ENCODE data around the gene PLCH2. TPM values are rescaled to one million over a fixed set of nuclear protein-coding genes. Genes with fewer than 3 reads are reported as not detected.

PLCH2 gene
- total and polyA plus RNA-seq, 9 of the 15 experiments (the other 6 are each of a cell fraction or from before 2014, with no cell fraction given): 0.16 TPM; not detected in 8

DNA sequence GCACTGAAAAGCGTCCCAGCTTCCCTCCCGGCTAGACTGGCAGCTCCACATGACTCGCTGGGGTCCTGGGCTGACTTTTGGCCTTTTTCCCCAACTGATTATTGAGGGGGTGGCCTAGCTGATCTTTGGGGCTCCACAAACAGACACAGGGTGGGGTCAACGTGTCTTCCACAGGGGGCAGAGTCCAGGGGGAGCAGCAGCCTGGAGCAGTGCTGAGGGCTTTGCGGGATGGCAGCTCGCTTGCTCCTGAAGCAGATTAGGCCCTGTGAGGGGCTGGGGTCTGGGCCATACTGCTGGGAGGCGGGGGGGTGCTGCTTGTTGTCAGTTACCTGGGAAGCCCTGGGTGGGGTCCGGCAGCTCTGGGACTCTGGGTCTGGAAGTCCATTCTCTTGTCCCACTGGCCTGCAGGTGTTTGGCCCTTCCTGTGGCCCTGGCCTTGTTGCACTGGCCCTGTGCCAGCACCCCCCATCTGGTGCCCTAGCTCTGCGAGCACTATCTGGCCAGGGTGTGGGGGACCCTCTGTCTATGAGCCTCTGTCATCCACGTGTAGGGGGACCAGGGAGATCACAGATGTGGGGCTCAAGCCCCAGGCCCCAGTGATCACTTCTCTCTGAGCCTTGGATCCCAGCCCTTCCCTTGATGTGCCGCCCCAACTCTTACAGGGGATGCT is 66.3 kb downstream of the PLCH2 start:
- H3K36me3 ChIP-seq (ENCODE audit: control insufficient read depth, insufficient read depth, low read length): no peaks in the 10 kb centered on the region
- no peak for TF ChIP-seq SREBF2 (CRISPR knock-in tag; IDR thresholded peaks at IDR 0.05)
- TF ChIP-seq TAF1 (IDR thresholded peaks at IDR 0.05; ENCODE audit: control insufficient read depth, extremely low read depth, insufficient read depth, low read length, severe bottlenecking): no peak
- TF ChIP-seq PHB2 (IDR thresholded peaks at IDR 0.05; ENCODE audit: low read depth): no peak
- peak; percentile 97 for TF ChIP-seq NFIC (IDR thresholded peaks at IDR 0.05)
- TF ChIP-seq CSDE1 (IDR thresholded peaks at IDR 0.05): no peak
- no peak for TF ChIP-seq ZNF165 (CRISPR knock-in tag; IDR thresholded peaks at IDR 0.05; ENCODE audit: borderline replicate concordance)
- no peak for TF ChIP-seq FOXA3 (CRISPR knock-in tag; conservative IDR thresholded peaks at IDR 0.05 in 1 of 2, IDR thresholded peaks at IDR 0.05 in 1 of 2)
- no peak for TF ChIP-seq EZH2 (IDR thresholded peaks at IDR 0.05; ENCODE audit: borderline replicate concordance, low read depth, low read length)
- TF ChIP-seq PHF8 (IDR thresholded peaks at IDR 0.05; ENCODE audit: borderline replicate concordance, low read length): peak; percentile 3; the same call in 1 of the 2 replicates
- TF ChIP-seq, protein P1, sequence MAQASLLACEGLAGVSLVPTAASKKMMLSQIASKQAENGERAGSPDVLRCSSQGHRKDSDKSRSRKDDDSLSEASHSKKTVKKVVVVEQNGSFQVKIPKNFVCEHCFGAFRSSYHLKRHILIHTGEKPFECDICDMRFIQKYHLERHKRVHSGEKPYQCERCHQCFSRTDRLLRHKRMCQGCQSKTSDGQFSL (CRISPR knock-in tag; IDR thresholded peaks at IDR 0.05): peak; percentile 71; the same call in 1 of the 2 replicates
- TF ChIP-seq, protein P1 (tag; IDR thresholded peaks at IDR 0.05): no peak
- TF ChIP-seq MBD2 (IDR thresholded peaks at IDR 0.05; ENCODE audit: borderline replicate concordance, low read depth): no peak
- TF ChIP-seq RBFOX2 (IDR thresholded peaks at IDR 0.05; ENCODE audit: low read depth, low read length): 0 out of 2 replicates have a peak, but pooled peaks have one; percentile 0
- TF ChIP-seq ZNF830 (CRISPR knock-in tag; IDR thresholded peaks at IDR 0.05): no peak
- no peak for TF ChIP-seq NR2C1 (IDR thresholded peaks at IDR 0.05)
- TF ChIP-seq NR2C1 (tag; IDR thresholded peaks at IDR 0.05): no peak
- peak; percentile 42 for TF ChIP-seq ZBTB7A (IDR thresholded peaks at IDR 0.05; ENCODE audit: borderline replicate concordance, control insufficient read depth, low read depth, low read length)
- TF ChIP-seq SREBF1 (IDR thresholded peaks at IDR 0.05; ENCODE audit: borderline replicate concordance, low read depth, low read length): no peak
- TF ChIP-seq RFX7 (CRISPR knock-in tag; IDR thresholded peaks at IDR 0.05): no peak
- no peak for TF ChIP-seq NCOR1 (IDR thresholded peaks at IDR 0.05)
- 0 out of 2 replicates have a peak, but pooled peaks have one; percentile 35 for TF ChIP-seq NR3C1 (CRISPR knock-in tag; IDR thresholded peaks at IDR 0.05)
- no peak for TF ChIP-seq ERF (CRISPR knock-in tag; IDR thresholded peaks at IDR 0.05)
- no peak for TF ChIP-seq KAT7 (CRISPR knock-in tag; IDR thresholded peaks at IDR 0.05; ENCODE audit: borderline replicate concordance)
- no peak for TF ChIP-seq FOSL1 (tag; conservative IDR thresholded peaks at IDR 0.05)

More for the DNA sequence above, 66.3 kb downstream of the PLCH2 start:
- H2AFZ ChIP-seq (ENCODE audit: low read depth, low read length): peak overlapping the region; percentile 78
- FAIRE-seq: peak; percentile 54
- H3K79me2 ChIP-seq (ENCODE audit: control insufficient read depth, insufficient read depth, low read length): peaks cover 4% of the 10 kb centered on the region; the same call in 1 of the 3 replicates
- intact Hi-C loops (cut with micrococcal nuclease): loop anchor here (10.0 kb wide), 2 partner anchors 102 to 348 kb away; partner anchors contain the start of gene FAAP20
- H3K27me3 ChIP-seq (ENCODE audit: control insufficient read depth in 2 of 2, insufficient read depth in 2 of 2, low read length in 2 of 2): peaks cover 0 to 9% of the 10 kb centered on the region in 2 experiments; a peak in 2 of 5 replicates
- WGBS (ENCODE audit: insufficient coverage, low coverage, missing lambda C conversion rate): 60% methylated on average over 10 of the region's 11 CpGs
- H3K9me3 ChIP-seq (replicated peaks; ENCODE audit: control insufficient read depth, insufficient read depth, low read depth, low read length): no peaks in the 10 kb centered on the region
- H3K4me1 ChIP-seq (replicated peaks in 1 of 2; ENCODE audit: control insufficient read depth in 2 of 2, insufficient read depth in 2 of 2, low read length in 2 of 2): peaks cover 56 to 86% of the 10 kb centered on the region in 2 experiments
- CTCF ChIA-PET (ENCODE audit: low intra/inter-chr PET ratio): no interaction called here
- POLR2A ChIA-PET: interaction anchor here (0.6 to 0.9 kb wide), 6 partner anchors 19 to 344 kb away, joined by 3 read pairs; no protein-coding TSS in a partner anchor
- peak overlapping the region; percentile 63 for H3K27ac ChIP-seq (ENCODE audit: extremely low read depth, low read depth, low read length)
- no TSS peak for BruUV-seq (replicated peaks)
- H3K4me3 ChIP-seq: no peak overlapping the region
- H4K20me1 ChIP-seq (replicated peaks; ENCODE audit: control insufficient read depth, insufficient read depth, low read length): no peaks in the 10 kb centered on the region; the same call in 1 of the 2 replicates
- ATAC-seq: no peak
- peaks cover 7% of the 10 kb centered on the region for H3K9me1 ChIP-seq (ENCODE audit: control insufficient read depth, insufficient read depth, low read length)
- in situ Hi-C loops (cut with MboI): loop anchor here (25.0 kb wide), 1 partner anchor 355 kb away; the partner anchor contains the start of gene FAAP20
- H3K9ac ChIP-seq (ENCODE audit: insufficient read depth in 1 of 2, low read depth in 2 of 2, low read length in 2 of 2): peak overlapping the region; percentile 28 to 84
- no peak for DNase-seq (ENCODE audit: extremely low read depth in 1 of 4, low spot score in 3 of 4)
- H3K4me2 ChIP-seq (ENCODE audit: insufficient read depth, low read length): no peak overlapping the region; the same call in 1 of the 2 replicates
